CD4-positive, alpha-beta T cell (primary cell): Measurements from ENCODE around the gene SOWAHC. TPM values are rescaled to one million over a fixed set of nuclear protein-coding genes. Genes with fewer than 3 reads are reported as not detected.

Experiments
- ATAC-seq: fragments of 200-7000 bp; cut with Tn5 transposase; one replicate; pipeline ENCODE4 v1.10.0; 2022; ENCODE audit warnings: mild to moderate bottlenecking; ENCODE audit not compliant: poor library complexity
- CTCF ChIA-PET: fragments of 350-600 bp; sonication (Branson Sonifier 250); formaldehyde crosslinking; loops from one replicate; lab custom pipeline; 2021; ENCODE audit warnings: antibody characterized with exemption, inconsistent platforms; lab: Charles Lee
- POLR2A ChIA-PET: fragments of 350-600 bp; sonication (Branson Sonifier 250); formaldehyde crosslinking; loops from one replicate; lab custom pipeline; 2021; ENCODE audit warnings: antibody characterized with exemption, inconsistent platforms; lab: Charles Lee
- DNase-seq, 14 experiments: peaks; one replicate each; pipeline ENCODE4 v3.0.0-alpha.2; 2013 to 2020; ENCODE audit warnings: mixed read lengths in 2 of 14
- H3K27ac ChIP-seq, 2 donors: one replicate each; pipeline versions ENCODE4 v1.5.1 to v1.7.0; 2013; ENCODE audit warnings: low read length in 2 of 2, low read depth in 1 of 2, mild to moderate bottlenecking in 1 of 2
- H3K27me3 ChIP-seq, 2 experiments: 1 replicate in 1 of 2; 2 replicates in 1 of 2; pipeline versions ENCODE4 v1.6.1 to v1.7.0; 2013; ENCODE audit warnings: low read length in 2 of 2, control low read depth in 1 of 2, mild to moderate bottlenecking in 1 of 2, moderate library complexity in 1 of 2; ENCODE audit not compliant: insufficient read depth in 2 of 2, control insufficient read depth in 1 of 2
- H3K36me3 ChIP-seq: one replicate; pipeline ENCODE4 v1.6.1; 2013; ENCODE audit warnings: low read length, control low read depth; ENCODE audit not compliant: insufficient read depth
- H3K4me1 ChIP-seq: one replicate; pipeline ENCODE4 v1.6.1; 2013; ENCODE audit warnings: low read length, control low read depth; ENCODE audit not compliant: insufficient read depth
- H3K4me3 ChIP-seq: one replicate; pipeline ENCODE4 v1.5.1; 2013; ENCODE audit warnings: mild to moderate bottlenecking, low read length, moderate library complexity
- H3K9me3 ChIP-seq, 2 experiments: 1 replicate in 1 of 2; 2 replicates in 1 of 2; pipeline versions ENCODE4 v1.6.1 to v1.7.0; 2013; ENCODE audit warnings: low read length in 2 of 2, mild to moderate bottlenecking in 2 of 2, control low read depth in 1 of 2, moderate library complexity in 1 of 2; ENCODE audit not compliant: control insufficient read depth in 1 of 2, insufficient read depth in 1 of 2
- H3K27ac Mint-ChIP-seq: one replicate; pipeline ENCODE4 v1.8.0; 2020; ENCODE audit warnings: mixed read lengths
- H3K27me3 Mint-ChIP-seq: one replicate; pipeline ENCODE4 v1.8.0; 2021; ENCODE audit warnings: mixed read lengths
- H3K36me3 Mint-ChIP-seq: one replicate; pipeline ENCODE4 v1.8.0; 2021; ENCODE audit warnings: low read depth, mixed read lengths
- H3K4me1 Mint-ChIP-seq: one replicate; pipeline ENCODE4 v1.8.0; 2021; ENCODE audit warnings: low read depth, mixed read lengths
- H3K4me3 Mint-ChIP-seq: one replicate; pipeline ENCODE4 v1.8.0; 2020; ENCODE audit warnings: mild to moderate bottlenecking, mixed read lengths
- H3K9me3 Mint-ChIP-seq: one replicate; pipeline ENCODE4 v1.8.0; 2020; ENCODE audit warnings: mixed read lengths
- CTCF ChIP-seq: fragments of 200-600 bp; IDR thresholded peaks from one replicate; pipeline ENCODE4 v1.8.0; 2022; ENCODE audit warnings: antibody characterized with exemption, mild to moderate bottlenecking
- intact Hi-C, 2 experiments: fragments of 100-400 bp; cut with DNase I in 1 of 2; cut with micrococcal nuclease in 1 of 2; formaldehyde crosslinking; loops; one replicate each; pipeline versions ENCODE4 v1.15.1 to v1.9.0; 2023 to 2025; cut with DNase I, micrococcal nuclease
- total RNA-seq, 174 experiments: library from RNA in 2 of 174; stranded (reverse) in 2 of 174; gene quantifications; one replicate each; pipeline ENCODE4 v1.2.3 and lab custom pipeline; 2021 to 2026

Gene SOWAHC
- total RNA-seq, 2 experiments from 2014 or later = 1.3 to 1.6 TPM

GRCh38 chr2:109629867-109630266 is 15.7 kb downstream of the SOWAHC start:
- CTCF ChIA-PET = no interaction called here
- H3K9me3 Mint-ChIP-seq = no peaks in the 10 kb centered on the region

GRCh38 chr2:109630441-109631430 is 16.6 kb downstream of the SOWAHC start:
- Histone ChIP-seq H3K36me3 (no peaks in the 10 kb centered on the region), H3K27me3 (peaks cover 0 to 2% of the 10 kb centered on the region in 2 experiments), H3K4me3 (no peak overlapping the region), H3K9me3 (no peaks in the 10 kb centered on the region), H3K27ac (no peak overlapping the region), H3K4me1 (no peaks in the 10 kb centered on the region)
- POLR2A ChIA-PET = no interaction called here
- H3K36me3 Mint-ChIP-seq = no peaks in the 10 kb centered on the region
- CTCF ChIA-PET = no interaction called here
- H3K9me3 Mint-ChIP-seq = no peaks in the 10 kb centered on the region
- H3K27me3 Mint-ChIP-seq = peaks cover 18% of the 10 kb centered on the region
- DNase-seq (no peak), ATAC-seq (no peak)
- H3K4me3 Mint-ChIP-seq = no peak overlapping the region
- H3K4me1 Mint-ChIP-seq = no peaks in the 10 kb centered on the region
- intact Hi-C loops = no loop called here
- no peak overlapping the region for H3K27ac Mint-ChIP-seq
- no peak for TF ChIP-seq CTCF

More at GRCh38 chr2:109629867-109630266, 15.7 kb downstream of the SOWAHC start:
- ATAC-seq (no peak), DNase-seq (no peak)
- no peak overlapping the region for H3K27ac Mint-ChIP-seq
- no peak for TF ChIP-seq CTCF
- H3K4me3 Mint-ChIP-seq = no peak overlapping the region
- H3K27me3 ChIP-seq = peaks cover 0 to 2% of the 10 kb centered on the region in 2 experiments
- H3K4me3 ChIP-seq = no peak overlapping the region
- POLR2A ChIA-PET = no interaction called here
- no peaks in the 10 kb centered on the region for H3K4me1 ChIP-seq
- no peaks in the 10 kb centered on the region for H3K9me3 ChIP-seq
- no peaks in the 10 kb centered on the region for H3K36me3 Mint-ChIP-seq
- H3K36me3 ChIP-seq = no peaks in the 10 kb centered on the region
- H3K4me1 Mint-ChIP-seq = no peaks in the 10 kb centered on the region
- no peak overlapping the region for H3K27ac ChIP-seq
- intact Hi-C loops = no loop called here
- H3K27me3 Mint-ChIP-seq = peaks cover 21% of the 10 kb centered on the region

GRCh38 chr2:109631741-109632140 is 17.6 kb downstream of the SOWAHC start:
- intact Hi-C loops = no loop called here
- H3K27me3 ChIP-seq = peaks cover 0 to 2% of the 10 kb centered on the region in 2 experiments
- ChIA-PET POLR2A (no interaction called here), CTCF (no interaction called here)
- ATAC-seq (no peak), DNase-seq (no peak)
- no peaks in the 10 kb centered on the region for H3K4me1 ChIP-seq
- no peak overlapping the region for H3K27ac ChIP-seq
- Mint-ChIP-seq H3K4me3 (no peak overlapping the region), H3K9me3 (no peaks in the 10 kb centered on the region), H3K27me3 (peaks cover 17% of the 10 kb centered on the region), H3K4me1 (no peaks in the 10 kb centered on the region), H3K27ac (no peak overlapping the region), H3K36me3 (no peaks in the 10 kb centered on the region)
- H3K36me3 ChIP-seq = no peaks in the 10 kb centered on the region
- H3K4me3 ChIP-seq = no peak overlapping the region
- no peak for TF ChIP-seq CTCF
- no peaks in the 10 kb centered on the region for H3K9me3 ChIP-seq
